Ovary (tissue), 3 donors: Measurements from ENCODE around the gene GPR17.

Experiments
- EP300 ChIP-seq: sonication (generic); formaldehyde crosslinking; IDR thresholded peaks from one replicate; pipeline ENCODE4 v1.6.1; 2017; ENCODE audit warnings: antibody characterized with exemption
- POLR2A ChIP-seq: fragments of 450-650 bp; IDR thresholded peaks from one replicate; pipeline ENCODE4 v1.6.1; 2017; ENCODE audit warnings: antibody characterized with exemption, mild to moderate bottlenecking, moderate library complexity
- TF ChIP-seq, protein P1 (sequence below), 3 donors: fragments of 450-650 bp in 2 of 3; fragments of 200-600 bp in 1 of 3; IDR thresholded peaks; one replicate each; pipeline versions ENCODE4 v1.5.1 to v1.8.0; 2016 to 2022; ENCODE audit warnings: antibody characterized with exemption in 3 of 3, mild to moderate bottlenecking in 1 of 3
- donor health status: DM: no; HTN: no; CAD: no.

DNA sequence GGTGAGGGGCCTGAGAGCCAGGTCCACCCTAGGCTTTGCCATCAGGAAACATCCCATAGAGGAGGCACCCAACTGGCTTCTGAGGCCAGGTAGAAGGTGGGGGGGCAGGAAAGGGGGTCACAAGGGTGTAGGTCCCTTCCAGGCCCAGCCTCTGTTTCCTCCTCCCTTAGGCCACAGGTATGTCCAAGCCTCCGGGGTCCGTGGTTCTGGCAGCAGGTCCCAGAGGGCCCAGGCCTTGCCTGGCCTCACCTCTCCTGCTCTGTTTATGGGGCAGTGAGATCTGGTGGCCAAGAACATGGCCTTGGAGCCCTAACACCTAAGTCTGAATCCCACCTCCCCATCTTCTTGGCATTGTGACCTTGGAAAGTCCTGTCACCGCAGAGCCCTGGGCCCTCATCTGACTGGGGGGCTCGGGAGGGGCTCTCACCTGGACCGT is 21.6 kb upstream of the GPR17 start:
- TF ChIP-seq, protein P1, sequence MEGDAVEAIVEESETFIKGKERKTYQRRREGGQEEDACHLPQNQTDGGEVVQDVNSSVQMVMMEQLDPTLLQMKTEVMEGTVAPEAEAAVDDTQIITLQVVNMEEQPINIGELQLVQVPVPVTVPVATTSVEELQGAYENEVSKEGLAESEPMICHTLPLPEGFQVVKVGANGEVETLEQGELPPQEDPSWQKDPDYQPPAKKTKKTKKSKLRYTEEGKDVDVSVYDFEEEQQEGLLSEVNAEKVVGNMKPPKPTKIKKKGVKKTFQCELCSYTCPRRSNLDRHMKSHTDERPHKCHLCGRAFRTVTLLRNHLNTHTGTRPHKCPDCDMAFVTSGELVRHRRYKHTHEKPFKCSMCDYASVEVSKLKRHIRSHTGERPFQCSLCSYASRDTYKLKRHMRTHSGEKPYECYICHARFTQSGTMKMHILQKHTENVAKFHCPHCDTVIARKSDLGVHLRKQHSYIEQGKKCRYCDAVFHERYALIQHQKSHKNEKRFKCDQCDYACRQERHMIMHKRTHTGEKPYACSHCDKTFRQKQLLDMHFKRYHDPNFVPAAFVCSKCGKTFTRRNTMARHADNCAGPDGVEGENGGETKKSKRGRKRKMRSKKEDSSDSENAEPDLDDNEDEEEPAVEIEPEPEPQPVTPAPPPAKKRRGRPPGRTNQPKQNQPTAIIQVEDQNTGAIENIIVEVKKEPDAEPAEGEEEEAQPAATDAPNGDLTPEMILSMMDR (IDR thresholded peaks at IDR 0.05): no peak
- no peak for TF ChIP-seq EP300
- TF ChIP-seq POLR2A: no peak
